Mesenchymal stem cell (in vitro differentiated cells and primary cell): ENCODE measurements around the gene MKRN2OS. TPM values are rescaled to one million over a fixed set of nuclear protein-coding genes. Genes with fewer than 3 reads are reported as not detected.

Experiments
- DNase-seq: peaks from one replicate; pipeline ENCODE4 v3.0.0-alpha.2; 2013
- H2AFZ ChIP-seq: one replicate; pipeline ENCODE4 v1.6.1; 2013; ENCODE audit warnings: low read depth, mild to moderate bottlenecking, control low read depth, inconsistent platforms, low read length, moderate library complexity
- H2AK5ac ChIP-seq: 2 replicates; pipeline ENCODE4 v1.6.1; 2013; ENCODE audit warnings: low read length, moderate library complexity, mild to moderate bottlenecking, inconsistent platforms; ENCODE audit not compliant: severe bottlenecking
- H2BK120ac ChIP-seq: one replicate; pipeline ENCODE4 v1.6.1; 2013; ENCODE audit warnings: low read depth, mild to moderate bottlenecking, inconsistent platforms, low read length, moderate library complexity
- H2BK12ac ChIP-seq, 2 experiments: one replicate each; pipeline ENCODE4 v1.6.1; 2013; ENCODE audit warnings: inconsistent platforms in 2 of 2, low read length in 2 of 2, mild to moderate bottlenecking in 2 of 2, moderate library complexity in 2 of 2, control low read depth in 1 of 2
- H2BK15ac ChIP-seq: one replicate; pipeline ENCODE4 v1.6.1; 2013; ENCODE audit warnings: mild to moderate bottlenecking, low read depth, inconsistent platforms; ENCODE audit not compliant: poor library complexity, severe bottlenecking
- H2BK5ac ChIP-seq: 2 replicates; pipeline ENCODE4 v1.6.1; 2013; ENCODE audit warnings: low read depth, mild to moderate bottlenecking, low read length, control low read depth, inconsistent platforms; ENCODE audit not compliant: poor library complexity, severe bottlenecking
- H3K14ac ChIP-seq, 2 experiments: one replicate each; pipeline ENCODE4 v1.6.1; 2013; ENCODE audit warnings: inconsistent platforms in 2 of 2, low read length in 2 of 2, control low read depth in 1 of 2, mild to moderate bottlenecking in 1 of 2, moderate library complexity in 1 of 2
- H3K18ac ChIP-seq, 2 experiments: one replicate each; pipeline ENCODE4 v1.6.1; 2013; ENCODE audit warnings: inconsistent platforms in 2 of 2, low read length in 2 of 2, control low read depth in 1 of 2, low read depth in 1 of 2, mild to moderate bottlenecking in 1 of 2
- H3K23ac ChIP-seq, 2 experiments: one replicate each; pipeline ENCODE4 v1.6.1; 2013; ENCODE audit warnings: inconsistent platforms in 2 of 2, low read length in 2 of 2, mild to moderate bottlenecking in 2 of 2, moderate library complexity in 2 of 2, control low read depth in 1 of 2
- H3K27ac ChIP-seq: 2 replicates; pipeline ENCODE4 v1.5.1; 2013; ENCODE audit warnings: mild to moderate bottlenecking, moderate library complexity, low read length, control low read depth, inconsistent platforms; ENCODE audit not compliant: poor library complexity, severe bottlenecking
- H3K27me3 ChIP-seq, 2 experiments: 2 replicates each; pipeline versions ENCODE4 v1.6.1 to v1.7.0; 2013; ENCODE audit warnings: low read length in 2 of 2, mild to moderate bottlenecking in 2 of 2, moderate library complexity in 2 of 2, control low read depth in 1 of 2, inconsistent platforms in 1 of 2; ENCODE audit not compliant: control insufficient read depth in 1 of 2, insufficient read depth in 1 of 2
- H3K36me3 ChIP-seq, 2 experiments: 2 replicates each; pipeline versions ENCODE4 v1.6.1 to v1.7.0; 2013; ENCODE audit warnings: low read length in 2 of 2, control low read depth in 1 of 2, inconsistent platforms in 1 of 2, low read depth in 1 of 2, mild to moderate bottlenecking in 1 of 2; ENCODE audit not compliant: insufficient read depth in 2 of 2, control insufficient read depth in 1 of 2
- H3K4ac ChIP-seq, 2 experiments: one replicate each; pipeline ENCODE4 v1.6.1; 2013; ENCODE audit warnings: inconsistent platforms in 2 of 2, low read length in 2 of 2, mild to moderate bottlenecking in 2 of 2, moderate library complexity in 2 of 2, control low read depth in 1 of 2, low read depth in 1 of 2
- H3K4me1 ChIP-seq: 2 replicates; pipeline ENCODE4 v1.6.1; 2013; ENCODE audit warnings: low read depth, low read length, control low read depth; ENCODE audit not compliant: control insufficient read depth, insufficient read depth
- H3K4me2 ChIP-seq: 2 replicates; pipeline ENCODE4 v1.6.1; 2013; ENCODE audit warnings: low read length, mild to moderate bottlenecking, inconsistent platforms; ENCODE audit not compliant: poor library complexity, severe bottlenecking
- H3K4me3 ChIP-seq, 2 experiments: 2 replicates each; pipeline versions ENCODE4 v1.5.1 to v1.7.0; 2013; ENCODE audit warnings: low read length in 2 of 2, mild to moderate bottlenecking in 2 of 2, control low read depth in 1 of 2, low read depth in 1 of 2; ENCODE audit not compliant: insufficient read depth in 1 of 2
- H3K79me1 ChIP-seq: replicated peaks from 2 replicates; pipeline ENCODE4 v1.6.1; 2013; ENCODE audit warnings: mild to moderate bottlenecking, control low read depth, low read length, inconsistent platforms; ENCODE audit not compliant: poor library complexity, severe bottlenecking
- H3K9ac ChIP-seq: 2 replicates; pipeline ENCODE4 v1.7.0; 2013; ENCODE audit warnings: mild to moderate bottlenecking, low read length, moderate library complexity
- H3K9me3 ChIP-seq: 2 replicates; pipeline ENCODE4 v1.7.0; 2013; ENCODE audit warnings: mild to moderate bottlenecking, low read length; ENCODE audit not compliant: control insufficient read depth
- H4K8ac ChIP-seq: one replicate; pipeline ENCODE4 v1.6.1; 2013; ENCODE audit warnings: inconsistent platforms, mild to moderate bottlenecking, low read length, moderate library complexity
- H4K91ac ChIP-seq: one replicate; pipeline ENCODE4 v1.6.1; 2013; ENCODE audit warnings: mild to moderate bottlenecking, low read length, inconsistent platforms
- WGBS: methylation state at CpG from one replicate; pipeline ENCODE4 v1.1.7; 2013; ENCODE audit warnings: mixed read lengths; 5-methylcytosine and 5-hydroxymethylcytosine counted together
- polyA plus RNA-seq, 2 experiments: library from polyadenylated mRNA; stranded (reverse); fragments of 200-250 nt; gene quantifications; one replicate each; pipeline ENCODE4 v1.2.3, GENCODE V29; 2013

The MKRN2OS gene
- polyA plus RNA-seq (2013, experiment 1 of 2) = not detected
- not detected for polyA plus RNA-seq (2013, experiment 2 of 2)

GRCh38 chr3:12545473-12545791, at the start of gene MKRN2OS:
Gene MKRN2OS, minus strand, starts transcription at chr3:12545499. Its CDS starts 35 bp downstream, at chr3:12545464.
- Histone ChIP-seq H3K4me1 (no peaks in the 10 kb centered on the region), H2BK12ac (no peak within 1 kb of the TSS), H3K23ac (no peak within 1 kb of the TSS), H3K18ac (no peak within 1 kb of the TSS), H3K4me2 (peak within 1 kb of the TSS; percentile 13), H4K8ac (no peak within 1 kb of the TSS), H4K91ac (no peak within 1 kb of the TSS), H3K27me3 (no peaks in the 10 kb centered on the region), H3K9ac (no peak within 1 kb of the TSS), H2BK120ac (no peak within 1 kb of the TSS), H3K9me3 (no peaks in the 10 kb centered on the region), H2BK15ac (no peak within 1 kb of the TSS), H3K79me1 (no peaks in the 10 kb centered on the region), H3K36me3 (peaks cover under 1 to 6% of the 10 kb centered on the region in 2 experiments), H2BK5ac (no peak within 1 kb of the TSS), H3K4me3 (no peak within 1 kb of the TSS), H3K14ac (no peak within 1 kb of the TSS), H2AK5ac (no peak within 1 kb of the TSS), H2AFZ (no peak within 1 kb of the TSS), H3K27ac (no peak within 1 kb of the TSS), H3K4ac (no peak within 1 kb of the TSS)
- 69% methylated on average over 4 of the region's 4 CpGs for whole genome bisulfite sequencing
- DNase-seq = peak; percentile 44

GRCh38 chr3:12593473-12593872, 48.2 kb upstream of the MKRN2OS start:
- Histone ChIP-seq H3K27ac (no peak overlapping the region), H3K23ac (no peak overlapping the region), H4K8ac (no peak overlapping the region), H3K4me3 (no peak overlapping the region), H3K36me3 (peaks cover 44 to 91% of the 10 kb centered on the region in 2 experiments), H3K27me3 (no peaks in the 10 kb centered on the region), H2AFZ (no peak overlapping the region), H3K79me1 (peaks cover 35% of the 10 kb centered on the region), H3K9me3 (no peaks in the 10 kb centered on the region), H3K14ac (no peak overlapping the region), H2AK5ac (no peak overlapping the region), H3K18ac (no peak overlapping the region), H2BK12ac (no peak overlapping the region), H2BK5ac (no peak overlapping the region), H3K4ac (no peak overlapping the region), H4K91ac (no peak overlapping the region), H3K9ac (no peak overlapping the region), H3K4me1 (peaks cover 1% of the 10 kb centered on the region), H2BK15ac (no peak overlapping the region), H2BK120ac (no peak overlapping the region), H3K4me2 (no peak overlapping the region)
- 100% methylated on average over 3 of the region's 3 CpGs for WGBS
- no peak for DNase-seq

GRCh38 chr3:12591997-12592715, 46.9 kb upstream of the MKRN2OS start:
- no peak overlapping the region for H2BK15ac ChIP-seq
- WGBS = 99% methylated on average over 4 of the region's 4 CpGs
- no peak overlapping the region for H3K18ac ChIP-seq
- peaks cover 30% of the 10 kb centered on the region for H3K79me1 ChIP-seq
- DNase-seq = no peak
- no peak overlapping the region for H4K91ac ChIP-seq
- H4K8ac ChIP-seq = no peak overlapping the region
- H3K9ac ChIP-seq = no peak overlapping the region
- no peak overlapping the region for H2BK12ac ChIP-seq
- H3K36me3 ChIP-seq = peaks cover 38 to 91% of the 10 kb centered on the region in 2 experiments
- no peak overlapping the region for H2AK5ac ChIP-seq
- no peak overlapping the region for H2AFZ ChIP-seq
- H3K14ac ChIP-seq = no peak overlapping the region
- no peak overlapping the region for H3K4me2 ChIP-seq
- no peak overlapping the region for H2BK5ac ChIP-seq
- H3K9me3 ChIP-seq = no peaks in the 10 kb centered on the region
- peaks cover 1% of the 10 kb centered on the region for H3K4me1 ChIP-seq
- H3K4me3 ChIP-seq = no peak overlapping the region
- H3K23ac ChIP-seq = no peak overlapping the region
- H3K27ac ChIP-seq = no peak overlapping the region
- H2BK120ac ChIP-seq = no peak overlapping the region
- no peak overlapping the region for H3K4ac ChIP-seq
- H3K27me3 ChIP-seq = no peaks in the 10 kb centered on the region

GRCh38 chr3:12591456-12591855, 46.2 kb upstream of the MKRN2OS start:
- no peak overlapping the region for H2BK120ac ChIP-seq
- H3K27ac ChIP-seq = no peak overlapping the region
- H2BK15ac ChIP-seq = no peak overlapping the region
- H3K4me1 ChIP-seq = peaks cover 1% of the 10 kb centered on the region
- 99% methylated on average over 6 of the region's 6 CpGs for WGBS
- H2BK12ac ChIP-seq = no peak overlapping the region
- H2AK5ac ChIP-seq = no peak overlapping the region
- H2AFZ ChIP-seq = no peak overlapping the region
- no peak overlapping the region for H3K4ac ChIP-seq
- H4K91ac ChIP-seq = no peak overlapping the region
- H3K36me3 ChIP-seq = peaks cover 40 to 92% of the 10 kb centered on the region in 2 experiments
- no peak overlapping the region for H3K4me2 ChIP-seq
- H3K23ac ChIP-seq = no peak overlapping the region
- no peak overlapping the region for H3K18ac ChIP-seq
- no peak overlapping the region for H4K8ac ChIP-seq
- no peak overlapping the region for H3K14ac ChIP-seq
- no peak for DNase-seq
- H3K27me3 ChIP-seq = no peaks in the 10 kb centered on the region
- H3K9me3 ChIP-seq = no peaks in the 10 kb centered on the region
- H3K79me1 ChIP-seq = peaks cover 29% of the 10 kb centered on the region
- H3K4me3 ChIP-seq = no peak overlapping the region
- H3K9ac ChIP-seq = no peak overlapping the region
- no peak overlapping the region for H2BK5ac ChIP-seq
